ENCODE measurements around the gene PRICKLE3.
"Not testable (repeated sequence)": the region's sequence is repeated elsewhere in the genome, so short reads cannot be mapped to it uniquely, and the experiment has no call there.

Gene PRICKLE3

GRCh38 chrX:49155900-49156837 lies 30.0 kb downstream of the PRICKLE3 start:
- peak; percentile 86 for DNase-seq

GRCh38 chrX:49155243-49155899 lies 30.8 kb downstream of the PRICKLE3 start:
- peak; percentile 39 for DNase-seq

GRCh38 chrX:49153467-49153866 lies 32.7 kb downstream of the PRICKLE3 start:
- no peak for DNase-seq

GRCh38 chrX:49149291-49149690 lies 36.9 kb downstream of the PRICKLE3 start:
- not testable (repeated sequence) for DNase-seq

GRCh38 chrX:49148390-49149100 lies 37.6 kb downstream of the PRICKLE3 start:
- DNase-seq, result not testable (repeated sequence)

- DNase-seq, result no peak
Observed at GRCh38 chrX:49147936-49148335, 38.2 kb downstream of the PRICKLE3 start.

GRCh38 chrX:49147282-49147681 lies 38.9 kb downstream of the PRICKLE3 start:
- DNase-seq, result no peak

- not testable (repeated sequence) for DNase-seq
Observed at GRCh38 chrX:49143154-49143553, 43.0 kb downstream of the PRICKLE3 start.

GRCh38 chrX:49142264-49142663 lies 43.9 kb downstream of the PRICKLE3 start:
- DNase-seq, result not testable (repeated sequence)

GRCh38 chrX:49139713-49140112 lies 46.5 kb downstream of the PRICKLE3 start:
- no peak for DNase-seq

- DNase-seq, result no peak
Observed at GRCh38 chrX:49137492-49137891, 48.7 kb downstream of the PRICKLE3 start.

GRCh38 chrX:49133759-49134158 lies 52.4 kb downstream of the PRICKLE3 start:
- no peak for DNase-seq

- not testable (repeated sequence) for DNase-seq
Observed at GRCh38 chrX:49132275-49132674, 53.9 kb downstream of the PRICKLE3 start.

- DNase-seq, result no peak
Observed at GRCh38 chrX:49129427-49129826, 56.7 kb downstream of the PRICKLE3 start.

- not testable (repeated sequence) for DNase-seq
Observed at GRCh38 chrX:49127742-49128258, 58.4 kb downstream of the PRICKLE3 start.
